GM18909 (cell line): ENCODE data around the gene AMMECR1.

Experiments used
- ATAC-seq: cut with Tn5 transposase; IDR thresholded peaks from one replicate; pipeline ENCODE4 v1.9.1; 2021; ENCODE audit warnings: mild to moderate bottlenecking; ENCODE audit not compliant: unreplicated experiment, poor library complexity

The AMMECR1 gene

DNA sequence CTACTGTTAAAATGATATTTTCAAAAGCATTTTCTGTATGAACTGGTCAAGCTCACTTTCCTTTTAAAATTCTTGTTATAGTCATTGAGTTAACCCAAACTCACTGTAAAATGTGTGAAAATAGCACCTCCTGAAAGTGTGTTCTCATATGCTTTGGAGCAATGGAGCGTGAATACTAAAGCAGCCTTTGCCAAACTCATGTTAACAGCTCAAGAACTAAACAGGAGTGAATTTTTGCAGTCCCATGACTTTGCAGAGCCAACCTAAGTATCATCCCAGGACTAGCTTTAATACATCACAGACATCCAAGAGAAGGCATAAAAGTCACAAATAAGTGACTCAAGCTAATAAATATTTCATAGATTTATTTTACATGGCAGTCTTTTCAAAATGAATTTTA, 2.3 kb downstream of the AMMECR1 start:
- ATAC-seq, result no peak

DNA sequence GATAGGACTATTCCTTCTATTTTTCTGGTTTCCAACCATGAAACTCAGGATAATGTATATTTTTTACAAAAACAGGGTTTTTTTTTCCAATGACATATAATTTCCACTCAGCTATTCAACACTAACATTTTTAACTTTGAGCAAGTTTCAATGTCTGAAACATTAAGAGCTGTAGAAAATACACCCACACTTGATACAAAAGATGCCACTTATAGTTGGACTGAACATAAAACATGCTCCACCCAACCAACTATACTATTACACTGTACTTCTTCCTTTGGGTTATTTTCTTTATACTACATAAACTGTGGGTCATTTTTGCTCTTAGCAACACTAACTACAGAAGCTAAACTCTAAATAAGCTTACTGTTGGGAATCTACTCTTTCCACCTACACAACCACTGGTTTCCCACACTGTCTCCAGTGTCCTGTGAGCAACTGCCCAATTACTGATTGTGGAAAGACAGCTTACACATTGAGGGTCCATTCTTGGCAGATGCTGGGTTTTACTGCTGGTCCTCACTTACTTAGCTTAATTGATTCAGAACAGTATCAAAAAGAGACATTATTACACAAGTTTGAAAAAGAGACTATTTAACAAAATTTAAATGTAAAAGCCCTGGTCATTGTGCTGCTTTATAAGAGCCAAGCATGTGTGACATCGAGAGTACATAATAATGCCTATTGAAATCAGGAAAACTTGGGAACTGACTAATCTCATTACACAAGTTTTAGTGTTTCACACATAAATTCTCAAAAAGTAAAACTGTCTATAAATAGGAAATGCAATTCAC, 6.3 kb downstream of the AMMECR1 start:
- ATAC-seq, result no peak

DNA sequence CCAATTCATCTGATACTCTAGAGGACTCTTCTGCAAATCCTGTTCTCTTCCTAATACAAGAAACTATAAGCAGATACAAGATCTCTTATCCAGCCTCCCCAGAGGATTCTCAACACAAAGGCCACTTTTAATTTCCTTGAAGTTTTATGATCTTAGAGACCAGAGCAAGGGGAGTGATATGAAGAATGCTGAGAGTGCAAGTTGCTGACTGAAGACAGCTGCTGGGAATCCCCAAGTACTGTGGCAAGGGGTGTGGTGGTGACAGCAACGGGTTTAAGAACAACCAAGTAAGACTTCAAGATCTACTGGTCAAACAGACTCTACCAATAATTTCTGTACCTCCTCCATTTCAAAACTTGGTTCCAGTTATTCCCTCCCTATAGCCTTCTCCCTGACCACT, 7.0 kb downstream of the AMMECR1 start:
- peak; percentile 84 for ATAC-seq

- no peak for ATAC-seq
These were observed 7.7 kb downstream of the AMMECR1 start for GRCh38 chrX:110310000-110310790.

DNA sequence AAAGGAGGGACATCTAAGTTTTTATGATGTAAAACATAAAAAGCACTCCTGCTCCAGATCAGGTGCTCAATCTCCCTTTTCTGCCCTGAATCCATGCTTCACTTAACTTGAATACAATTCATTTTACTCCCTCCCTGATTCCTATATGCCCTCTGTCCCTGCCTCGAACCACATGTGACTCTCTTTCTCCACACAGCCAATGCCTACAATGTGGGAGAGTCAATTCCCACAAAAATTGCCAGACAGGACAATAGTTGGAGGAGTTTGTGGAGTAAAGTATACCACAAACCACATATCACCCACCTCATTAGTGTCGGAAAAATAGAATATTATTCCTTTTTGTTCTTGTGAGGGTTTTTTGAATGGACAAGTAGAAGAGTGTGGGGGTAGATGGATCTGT, 9.7 kb downstream of the AMMECR1 start:
- no peak for ATAC-seq

GRCh38 chrX:110304884-110305283, 13.0 kb downstream of the AMMECR1 start:
- ATAC-seq, result no peak

GRCh38 chrX:110304371-110304770, 13.5 kb downstream of the AMMECR1 start:
- no peak for ATAC-seq

DNA sequence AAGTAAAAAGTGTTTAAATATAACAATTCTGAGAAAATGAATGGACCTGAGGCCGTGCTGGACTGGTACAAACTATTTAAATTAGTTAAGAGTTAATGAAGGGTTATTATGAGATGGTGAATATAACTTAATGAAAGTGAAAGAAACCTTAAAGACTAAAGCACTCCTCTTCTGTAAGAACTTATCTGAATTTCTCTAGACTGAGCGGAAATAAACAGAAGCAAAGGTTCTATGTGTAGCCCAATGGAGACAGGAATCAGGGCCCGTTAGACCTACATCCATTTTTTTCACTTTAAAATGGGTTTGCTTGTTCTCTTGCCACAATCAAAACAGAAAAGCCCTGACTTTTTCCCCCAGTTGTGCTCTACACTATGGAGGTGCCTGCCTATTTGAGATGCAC, 14.9 kb downstream of the AMMECR1 start:
- ATAC-seq, result no peak

DNA sequence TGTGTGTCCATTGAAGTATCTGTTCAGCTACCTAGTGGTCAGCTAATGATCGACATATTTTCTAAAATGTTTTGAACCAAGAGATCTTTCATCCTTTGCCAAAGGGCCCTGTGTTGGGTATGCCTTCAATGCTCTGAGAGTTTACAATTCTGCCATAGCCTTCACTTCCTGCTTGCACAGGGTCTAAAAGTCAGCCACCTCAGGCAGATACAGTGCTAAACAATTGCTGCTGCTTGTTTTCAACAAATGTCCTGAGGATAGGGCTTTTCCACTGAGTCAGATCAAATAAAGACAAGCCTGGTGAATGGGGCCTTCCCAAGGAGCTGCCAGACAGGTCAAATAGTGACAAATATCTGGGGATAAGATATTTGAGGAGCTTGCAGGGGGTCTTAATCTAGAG, 16.7 kb downstream of the AMMECR1 start:
- no peak for ATAC-seq

DNA sequence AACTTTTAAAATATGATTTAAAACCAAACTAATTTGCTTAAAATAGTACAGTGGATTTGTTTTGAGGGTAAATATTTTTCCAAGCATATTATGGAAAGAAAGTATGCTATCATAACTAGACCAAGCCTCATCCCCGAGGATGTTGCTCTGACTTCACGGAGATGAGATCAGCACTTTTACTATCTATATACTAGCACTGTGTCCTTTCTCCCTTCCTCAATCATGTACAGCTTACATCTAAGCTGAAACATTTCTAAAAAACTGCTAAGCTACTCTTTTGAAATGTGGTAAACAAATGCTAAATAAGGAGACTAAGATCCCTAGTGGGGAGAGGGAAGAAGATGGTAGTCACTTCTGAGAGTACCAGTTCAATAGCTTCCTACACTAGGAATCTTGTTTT, 23.8 kb downstream of the AMMECR1 start:
- no peak for ATAC-seq

- no peak for ATAC-seq
These were observed 24.2 kb downstream of the AMMECR1 start for GRCh38 chrX:110293658-110294057.

DNA sequence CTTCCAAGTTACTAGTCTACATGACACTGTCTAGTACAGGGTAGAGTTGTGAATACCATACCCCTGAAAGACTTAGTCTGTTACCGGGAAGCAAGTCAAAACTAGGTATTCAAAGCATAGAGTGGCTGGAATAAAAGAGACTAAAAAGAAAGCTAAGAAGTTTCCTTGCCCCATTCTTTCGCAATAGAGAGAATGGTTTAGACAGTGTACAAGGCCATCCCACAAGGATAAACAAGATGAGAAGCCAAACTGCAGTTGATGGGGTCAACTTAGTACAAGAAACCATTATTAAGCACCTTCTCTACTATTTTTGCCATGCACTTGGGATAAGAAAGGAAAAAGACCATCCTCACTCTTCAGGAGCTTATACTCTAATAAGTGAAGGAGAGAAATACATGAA, 30.3 kb downstream of the AMMECR1 start:
- ATAC-seq, result no peak

GRCh38 chrX:110286106-110286505, 31.8 kb downstream of the AMMECR1 start:
- peak; percentile 47 for ATAC-seq

DNA sequence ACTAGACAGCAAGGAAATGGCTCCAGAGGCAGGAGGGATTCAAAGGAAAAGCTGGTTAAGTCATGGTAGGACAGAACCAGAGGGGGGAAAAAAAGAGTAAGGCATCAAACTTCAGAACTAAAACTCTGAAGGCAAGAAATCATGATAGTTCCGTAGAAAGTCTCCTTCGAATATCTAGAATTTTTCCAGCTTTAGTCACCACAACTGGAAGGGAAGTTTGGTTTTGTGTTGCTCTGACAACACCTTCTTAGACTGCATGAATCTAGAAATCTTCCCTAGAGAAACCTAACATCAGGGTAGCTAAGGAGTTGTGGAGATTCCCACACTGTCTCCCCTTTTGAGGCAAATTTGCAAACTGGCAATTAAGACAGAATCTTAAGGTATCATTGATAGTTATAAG, 33.7 kb downstream of the AMMECR1 start:
- ATAC-seq, result no peak

DNA sequence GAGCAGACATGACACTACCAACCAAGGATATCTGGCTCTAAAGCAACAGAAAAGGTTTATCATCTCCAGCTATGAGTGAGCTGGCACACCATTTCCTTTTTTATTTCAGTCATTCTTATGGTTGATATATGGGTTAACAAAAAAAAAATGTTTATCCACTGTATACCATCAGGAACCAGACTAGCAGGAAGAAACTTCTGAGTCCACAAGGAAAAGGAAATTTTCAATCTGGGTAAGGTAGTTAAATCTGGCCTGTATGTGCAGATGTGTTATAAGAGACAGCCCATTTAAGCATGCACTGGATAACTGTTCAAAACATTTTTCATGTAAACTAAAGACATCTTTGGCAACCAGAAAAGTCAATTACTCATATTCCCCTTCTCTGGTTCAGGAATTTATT, 35.0 kb downstream of the AMMECR1 start:
- ATAC-seq, result no peak

DNA sequence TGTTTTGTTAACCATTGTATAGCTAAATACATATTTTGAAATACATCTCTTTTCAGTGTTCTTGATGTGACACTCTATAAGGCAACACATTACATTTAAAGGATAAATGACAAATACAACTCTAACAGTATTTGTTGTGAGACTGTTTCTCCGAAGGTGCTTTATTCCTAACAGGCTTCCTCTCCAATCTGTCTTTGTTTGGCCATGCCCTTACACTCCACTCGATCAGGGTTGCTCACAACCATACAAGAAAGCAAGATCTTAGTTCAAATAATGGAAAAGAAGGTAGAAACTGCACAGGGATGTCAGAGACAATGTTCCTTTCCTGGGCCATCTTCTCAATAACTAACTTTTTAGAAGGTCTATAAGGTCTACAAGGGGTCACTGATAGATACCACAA, 36.5 kb downstream of the AMMECR1 start:
- ATAC-seq, result no peak

GRCh38 chrX:110280954-110281353, 36.9 kb downstream of the AMMECR1 start:
- ATAC-seq, result no peak

DNA sequence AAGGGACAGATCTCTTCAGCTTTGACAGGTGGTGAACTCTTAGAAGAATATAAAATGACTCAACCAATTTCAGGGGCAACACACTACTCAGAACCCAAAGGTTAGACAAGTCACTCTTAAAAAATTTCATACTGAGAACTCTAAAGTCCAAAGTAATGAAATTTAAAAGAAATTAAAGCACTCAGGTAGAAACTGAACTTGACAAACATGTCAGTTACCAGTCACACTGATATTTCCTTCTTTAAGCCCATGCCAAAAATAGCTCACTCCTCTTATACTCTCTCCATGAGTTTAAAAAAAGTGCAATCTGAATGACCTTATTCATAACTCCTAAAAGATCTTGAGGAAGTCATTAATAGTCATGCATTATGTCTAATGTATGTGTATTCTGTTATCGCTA, 40.3 kb downstream of the AMMECR1 start:
- no peak for ATAC-seq

- ATAC-seq, result peak; percentile 89
These were observed 41.1 kb downstream of the AMMECR1 start for GRCh38 chrX:110276778-110277177.

DNA sequence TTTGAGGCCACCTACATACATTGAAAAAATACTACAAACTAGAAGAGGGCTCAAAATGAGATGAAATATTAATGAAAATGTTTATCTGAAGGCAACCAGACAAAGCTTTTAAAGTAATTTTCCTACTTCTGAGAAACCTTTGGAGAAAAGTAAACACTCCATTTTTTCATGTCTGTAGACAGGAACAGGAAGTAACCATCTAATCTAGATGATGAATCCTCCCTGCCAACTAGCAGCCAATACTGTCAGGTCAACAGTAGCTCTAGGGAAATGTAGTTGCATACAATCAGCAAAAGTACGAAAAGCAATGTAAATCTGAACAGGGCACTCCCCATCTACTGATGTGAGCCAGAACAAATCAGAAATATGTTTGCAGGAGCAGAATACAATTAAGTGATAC, 49.0 kb downstream of the AMMECR1 start:
- no peak for ATAC-seq

GRCh38 chrX:110268395-110268794, 49.5 kb downstream of the AMMECR1 start:
- ATAC-seq, result no peak

DNA sequence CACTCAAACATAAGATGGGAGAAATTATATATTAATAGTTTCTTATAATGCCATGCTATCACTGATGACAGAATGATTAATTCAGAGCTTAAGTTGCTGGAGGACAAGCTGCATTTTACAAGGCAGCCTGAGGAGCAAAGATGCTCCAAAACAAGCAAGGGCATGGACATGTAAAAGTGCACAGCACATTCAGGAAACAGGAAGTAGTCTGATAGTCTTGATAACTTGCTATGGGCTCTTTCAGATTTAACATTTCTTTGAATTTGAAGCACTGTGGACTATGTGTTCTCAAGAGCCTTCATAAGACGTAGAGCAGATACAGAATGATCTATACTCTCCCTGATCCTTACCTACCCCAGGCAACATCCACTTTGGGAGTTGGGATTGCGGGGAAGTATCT, 50.0 kb downstream of the AMMECR1 start:
- ATAC-seq, result no peak
